Measurements from ENCODE around the gene ATG4D.

DNA sequence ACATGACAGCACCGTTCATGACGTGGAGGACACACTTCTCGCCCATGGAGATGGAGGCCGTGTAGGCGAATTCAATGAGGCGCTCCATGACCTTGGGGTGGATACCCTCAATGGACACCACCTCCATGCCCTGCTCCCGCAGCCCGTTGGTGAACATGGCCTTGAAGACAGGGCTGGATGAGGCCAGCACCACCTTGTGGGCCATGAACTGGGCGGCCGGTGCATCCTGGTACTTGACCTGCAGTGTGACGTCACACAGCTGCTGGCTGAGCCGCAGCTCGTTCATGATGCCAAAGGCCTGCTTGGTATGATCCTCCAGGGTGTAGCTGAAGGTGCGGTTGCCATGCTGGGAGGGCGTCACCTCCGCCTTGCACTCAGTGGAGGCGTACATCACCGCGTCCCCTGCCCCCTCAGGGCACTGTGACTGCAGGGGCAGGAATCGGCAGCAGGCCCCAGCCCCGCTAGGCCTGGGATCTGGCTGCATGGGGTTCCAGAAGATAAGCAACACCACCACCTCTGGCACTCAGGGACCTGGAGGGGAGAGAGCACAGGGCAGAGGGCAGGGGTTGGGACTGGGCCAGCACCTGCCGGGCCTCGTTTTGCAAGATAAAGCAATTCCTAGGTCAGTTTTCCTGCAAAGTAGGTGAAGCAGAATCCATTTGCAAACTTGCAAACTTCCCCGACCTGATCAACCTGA lies 44.0 kb upstream of the ATG4D start:
- TF ChIP-seq RELA (IDR thresholded peaks at IDR 0.05; ENCODE audit: borderline replicate concordance, partially characterized antibody) (no peak), POLR2AphosphoS5 (IDR thresholded peaks at IDR 0.05; ENCODE audit: low read length) (no peak), ZNF24 (IDR thresholded peaks at IDR 0.05) (no peak), CTCF (IDR thresholded peaks at IDR 0.05 in 2 of 3, conservative IDR thresholded peaks at IDR 0.05 in 1 of 3; ENCODE audit: control insufficient read depth in 2 of 3, extremely low read depth in 1 of 3, insufficient read depth in 1 of 3, low read depth in 3 of 3, low read length in 3 of 3) (no peak), TCF12 (IDR thresholded peaks at IDR 0.05; ENCODE audit: low read depth, low read length) (no peak), POLR2A (IDR thresholded peaks at IDR 0.05; ENCODE audit: low read depth, low read length) (no peak), NFIC (IDR thresholded peaks at IDR 0.05; ENCODE audit: low read depth, low read length) (no peak), JUNB (IDR thresholded peaks at IDR 0.05) (no peak), EGR1 (IDR thresholded peaks at IDR 0.05; ENCODE audit: borderline replicate concordance in 1 of 2, low read depth in 2 of 2, low read length in 2 of 2) (no peak), SUZ12 (IDR thresholded peaks at IDR 0.05; ENCODE audit: unreplicated experiment) (no peak), SMC3 (IDR thresholded peaks at IDR 0.05; ENCODE audit: borderline replicate concordance, low read length) (no peak), EP300 (IDR thresholded peaks at IDR 0.05; ENCODE audit: borderline replicate concordance in 1 of 2, control insufficient read depth in 1 of 2, low read depth in 2 of 2, low read length in 2 of 2) (no peak), CREM (IDR thresholded peaks at IDR 0.05; ENCODE audit: low read depth) (no peak)
- TF ChIP-seq, protein P1, sequence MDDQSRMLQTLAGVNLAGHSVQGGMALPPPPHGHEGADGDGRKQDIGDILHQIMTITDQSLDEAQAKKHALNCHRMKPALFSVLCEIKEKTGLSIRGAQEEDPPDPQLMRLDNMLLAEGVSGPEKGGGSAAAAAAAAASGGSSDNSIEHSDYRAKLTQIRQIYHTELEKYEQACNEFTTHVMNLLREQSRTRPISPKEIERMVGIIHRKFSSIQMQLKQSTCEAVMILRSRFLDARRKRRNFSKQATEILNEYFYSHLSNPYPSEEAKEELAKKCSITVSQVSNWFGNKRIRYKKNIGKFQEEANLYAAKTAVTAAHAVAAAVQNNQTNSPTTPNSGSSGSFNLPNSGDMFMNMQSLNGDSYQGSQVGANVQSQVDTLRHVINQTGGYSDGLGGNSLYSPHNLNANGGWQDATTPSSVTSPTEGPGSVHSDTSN (IDR thresholded peaks at IDR 0.05; ENCODE audit: insufficient replicate concordance, low read depth, low read length), result no peak

All from GM12878 (cell line).